Ishikawa (cell line): ENCODE data around the gene PARD3B.

Experiments used
- CEBPB ChIP-seq: IDR thresholded peaks from 2 replicates; pipeline ENCODE4 v1.6.1; 2012
- FOXM1 ChIP-seq: IDR thresholded peaks from 2 replicates; pipeline ENCODE4 v1.6.1; 2012; ENCODE audit warnings: low read depth, borderline replicate concordance
- NFIC ChIP-seq: IDR thresholded peaks from 2 replicates; pipeline ENCODE4 v1.6.1; 2012
- RAD21 ChIP-seq: IDR thresholded peaks from 2 replicates; pipeline ENCODE4 v1.6.1; 2012; ENCODE audit warnings: low read depth
- REST ChIP-seq: IDR thresholded peaks from 2 replicates; pipeline ENCODE4 v1.6.1; 2012; ENCODE audit warnings: low read depth, mild to moderate bottlenecking
- TAF1 ChIP-seq: IDR thresholded peaks from 2 replicates; pipeline ENCODE4 v1.6.1; 2012; ENCODE audit warnings: low read depth, mild to moderate bottlenecking
- TCF12 ChIP-seq: IDR thresholded peaks from 2 replicates; pipeline ENCODE4 v1.6.1; 2012; ENCODE audit warnings: low read depth
- ZBTB7A ChIP-seq: IDR thresholded peaks from 2 replicates; pipeline ENCODE4 v1.6.1; 2012; ENCODE audit warnings: low read depth
- TF ChIP-seq, protein P1 (sequence below): IDR thresholded peaks from 2 replicates; pipeline ENCODE4 v1.6.1; 2012
- TF ChIP-seq, protein P2 (sequence below): IDR thresholded peaks from 2 replicates; pipeline ENCODE4 v1.6.1; 2012

DNA sequence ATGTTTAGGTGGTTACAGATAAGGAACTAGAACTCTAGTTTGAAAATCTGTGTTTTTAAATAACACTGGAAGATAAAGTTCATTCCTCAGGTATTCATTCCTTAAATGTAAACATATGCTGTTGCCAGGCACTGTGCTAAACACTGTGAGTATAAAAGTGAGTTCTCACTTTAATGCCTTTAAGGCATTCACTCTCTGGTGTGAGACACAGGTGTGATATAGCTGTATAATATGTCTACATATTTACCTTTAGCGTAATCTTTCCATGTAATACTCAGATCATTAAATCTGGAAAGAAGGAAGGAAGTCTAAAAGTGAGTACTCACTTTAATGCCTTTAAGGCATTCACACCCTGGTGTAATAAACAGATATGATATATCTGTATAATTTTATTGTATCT, 472.6 kb downstream of the PARD3B start:
- TF ChIP-seq, protein P1, sequence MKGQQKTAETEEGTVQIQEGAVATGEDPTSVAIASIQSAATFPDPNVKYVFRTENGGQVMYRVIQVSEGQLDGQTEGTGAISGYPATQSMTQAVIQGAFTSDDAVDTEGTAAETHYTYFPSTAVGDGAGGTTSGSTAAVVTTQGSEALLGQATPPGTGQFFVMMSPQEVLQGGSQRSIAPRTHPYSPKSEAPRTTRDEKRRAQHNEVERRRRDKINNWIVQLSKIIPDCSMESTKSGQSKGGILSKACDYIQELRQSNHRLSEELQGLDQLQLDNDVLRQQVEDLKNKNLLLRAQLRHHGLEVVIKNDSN = no peak
- TF ChIP-seq FOXM1 (no peak), TAF1 (no peak), ZBTB7A (no peak), REST (no peak), TCF12 (no peak), CEBPB (no peak), RAD21 (no peak), NFIC (no peak)
- TF ChIP-seq, protein P2, sequence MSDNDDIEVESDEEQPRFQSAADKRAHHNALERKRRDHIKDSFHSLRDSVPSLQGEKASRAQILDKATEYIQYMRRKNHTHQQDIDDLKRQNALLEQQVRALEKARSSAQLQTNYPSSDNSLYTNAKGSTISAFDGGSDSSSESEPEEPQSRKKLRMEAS = no peak
